ENCODE data around the gene SEZ6L2.

The SEZ6L2 gene

GRCh38 chr16:29848420-29849297, 50.7 kb downstream of the SEZ6L2 start:
- Histone ChIP-seq H3K9me3 (ENCODE audit: low read depth, low read length) (no peaks in the 10 kb centered on the region), H3K9ac (ENCODE audit: insufficient read length) (no peak overlapping the region), H3K36me3 (ENCODE audit: insufficient read depth, low read length) (no peaks in the 10 kb centered on the region), H3K27ac (no peak overlapping the region), H3K4me3 (no peak overlapping the region)
- TF ChIP-seq EZH2 (IDR thresholded peaks at IDR 0.05), result no peak
- TF ChIP-seq POLR2AphosphoS5 (IDR thresholded peaks at IDR 0.05; ENCODE audit: borderline replicate concordance, low read depth, low read length), result no peak
- TF ChIP-seq FOXP2 (optimal IDR thresholded peaks at IDR 0.05; ENCODE audit: control extremely low read depth, extremely low read length, insufficient read depth), result no peak
- DNase-seq (ENCODE audit: low read depth, low spot score), result no peak

GRCh38 chr16:29845656-29846055, 53.7 kb downstream of the SEZ6L2 start:
- TF ChIP-seq EZH2 (IDR thresholded peaks at IDR 0.05), result no peak
- no peak for TF ChIP-seq FOXP2 (optimal IDR thresholded peaks at IDR 0.05; ENCODE audit: control extremely low read depth, extremely low read length, insufficient read depth)
- no peak for TF ChIP-seq POLR2AphosphoS5 (IDR thresholded peaks at IDR 0.05; ENCODE audit: borderline replicate concordance, low read depth, low read length)
- H3K36me3 ChIP-seq (ENCODE audit: insufficient read depth, low read length), result no peaks in the 10 kb centered on the region
- H3K9me3 ChIP-seq (ENCODE audit: low read depth, low read length), result no peaks in the 10 kb centered on the region
- no peak overlapping the region for H3K4me3 ChIP-seq
- H3K9ac ChIP-seq (ENCODE audit: insufficient read length), result no peak overlapping the region
- DNase-seq (ENCODE audit: low read depth, low spot score), result no peak
- no peak overlapping the region for H3K27ac ChIP-seq

GRCh38 chr16:29844575-29845331, 54.6 kb downstream of the SEZ6L2 start:
- H3K9me3 ChIP-seq (ENCODE audit: low read depth, low read length), result no peaks in the 10 kb centered on the region
- no peaks in the 10 kb centered on the region for H3K36me3 ChIP-seq (ENCODE audit: insufficient read depth, low read length)
- H3K4me3 ChIP-seq, result no peak overlapping the region
- DNase-seq (ENCODE audit: low read depth, low spot score), result no peak
- H3K27ac ChIP-seq, result no peak overlapping the region
- TF ChIP-seq POLR2AphosphoS5 (IDR thresholded peaks at IDR 0.05; ENCODE audit: borderline replicate concordance, low read depth, low read length) (no peak), FOXP2 (optimal IDR thresholded peaks at IDR 0.05; ENCODE audit: control extremely low read depth, extremely low read length, insufficient read depth) (no peak), EZH2 (IDR thresholded peaks at IDR 0.05) (no peak)
- no peak overlapping the region for H3K9ac ChIP-seq (ENCODE audit: insufficient read length)

- Histone ChIP-seq H3K4me3 (no peak overlapping the region), H3K9me3 (ENCODE audit: low read depth, low read length) (no peaks in the 10 kb centered on the region), H3K9ac (ENCODE audit: insufficient read length) (no peak overlapping the region), H3K27ac (no peak overlapping the region), H3K36me3 (ENCODE audit: insufficient read depth, low read length) (no peaks in the 10 kb centered on the region)
- TF ChIP-seq FOXP2 (optimal IDR thresholded peaks at IDR 0.05; ENCODE audit: control extremely low read depth, extremely low read length, insufficient read depth) (no peak), POLR2AphosphoS5 (IDR thresholded peaks at IDR 0.05; ENCODE audit: borderline replicate concordance, low read depth, low read length) (no peak), EZH2 (IDR thresholded peaks at IDR 0.05) (no peak)
- DNase-seq (ENCODE audit: low read depth, low spot score), result no peak
Measured at GRCh38 chr16:29843931-29844330, 55.4 kb downstream of the SEZ6L2 start.

- TF ChIP-seq POLR2AphosphoS5 (IDR thresholded peaks at IDR 0.05; ENCODE audit: borderline replicate concordance, low read depth, low read length) (no peak), EZH2 (IDR thresholded peaks at IDR 0.05) (no peak), FOXP2 (optimal IDR thresholded peaks at IDR 0.05; ENCODE audit: control extremely low read depth, extremely low read length, insufficient read depth) (no peak)
- Histone ChIP-seq H3K9me3 (ENCODE audit: low read depth, low read length) (no peaks in the 10 kb centered on the region), H3K27ac (no peak overlapping the region), H3K36me3 (ENCODE audit: insufficient read depth, low read length) (no peaks in the 10 kb centered on the region), H3K4me3 (no peak overlapping the region), H3K9ac (ENCODE audit: insufficient read length) (no peak overlapping the region)
- no peak for DNase-seq (ENCODE audit: low read depth, low spot score)
Measured at GRCh38 chr16:29842732-29843346, 56.5 kb downstream of the SEZ6L2 start.

- TF ChIP-seq POLR2AphosphoS5 (IDR thresholded peaks at IDR 0.05; ENCODE audit: borderline replicate concordance, low read depth, low read length), result no peak
- no peak for TF ChIP-seq EZH2 (IDR thresholded peaks at IDR 0.05)
- no peak for TF ChIP-seq FOXP2 (optimal IDR thresholded peaks at IDR 0.05; ENCODE audit: control extremely low read depth, extremely low read length, insufficient read depth)
- Histone ChIP-seq H3K4me3 (no peak overlapping the region), H3K9me3 (ENCODE audit: low read depth, low read length) (no peaks in the 10 kb centered on the region), H3K9ac (ENCODE audit: insufficient read length) (no peak overlapping the region), H3K36me3 (ENCODE audit: insufficient read depth, low read length) (no peaks in the 10 kb centered on the region), H3K27ac (no peak overlapping the region)
- DNase-seq (ENCODE audit: low read depth, low spot score), result no peak
Measured at GRCh38 chr16:29841631-29842030, 57.7 kb downstream of the SEZ6L2 start.

GRCh38 chr16:29840240-29840639, 59.1 kb downstream of the SEZ6L2 start:
- H3K36me3 ChIP-seq (ENCODE audit: insufficient read depth, low read length), result no peaks in the 10 kb centered on the region
- H3K4me3 ChIP-seq, result no peak overlapping the region
- H3K9me3 ChIP-seq (ENCODE audit: low read depth, low read length), result no peaks in the 10 kb centered on the region
- no peak overlapping the region for H3K27ac ChIP-seq
- TF ChIP-seq FOXP2 (optimal IDR thresholded peaks at IDR 0.05; ENCODE audit: control extremely low read depth, extremely low read length, insufficient read depth) (no peak), EZH2 (IDR thresholded peaks at IDR 0.05) (no peak), POLR2AphosphoS5 (IDR thresholded peaks at IDR 0.05; ENCODE audit: borderline replicate concordance, low read depth, low read length) (no peak)
- DNase-seq (ENCODE audit: low read depth, low spot score), result no peak
- no peak overlapping the region for H3K9ac ChIP-seq (ENCODE audit: insufficient read length)

GRCh38 chr16:29839822-29840221, 59.5 kb downstream of the SEZ6L2 start:
- DNase-seq (ENCODE audit: low read depth, low spot score), result no peak
- TF ChIP-seq POLR2AphosphoS5 (IDR thresholded peaks at IDR 0.05; ENCODE audit: borderline replicate concordance, low read depth, low read length) (no peak), FOXP2 (optimal IDR thresholded peaks at IDR 0.05; ENCODE audit: control extremely low read depth, extremely low read length, insufficient read depth) (no peak), EZH2 (IDR thresholded peaks at IDR 0.05) (no peak)
- Histone ChIP-seq H3K9ac (ENCODE audit: insufficient read length) (no peak overlapping the region), H3K4me3 (no peak overlapping the region), H3K27ac (no peak overlapping the region), H3K36me3 (ENCODE audit: insufficient read depth, low read length) (no peaks in the 10 kb centered on the region), H3K9me3 (ENCODE audit: low read depth, low read length) (no peaks in the 10 kb centered on the region)

All from SK-N-MC (cell line).